ENCODE results near the gene EEPD1.

Gene EEPD1

GRCh38 chr7:36349626-36350025 lies 196.6 kb downstream of the EEPD1 start:
- no peak for DNase-seq

All from DMS79 treated with DMSO at 0.1 percent for 48 hours (cell line).